ENCODE measurements around the gene RAC2. TPM values are rescaled to one million over a fixed set of nuclear protein-coding genes. Genes with fewer than 3 reads are reported as not detected.
A peak's percentile ranks its signal among the peaks of the same experiment; 100 is the strongest.

Gene RAC2
- total RNA-seq, 1 experiment from 2014 or later: 50.5 TPM

GRCh38 chr22:37283393-37283937 lies 39.4 kb upstream of the RAC2 start:
- H3K79me2 ChIP-seq (ENCODE audit: low read length): no peaks in the 10 kb centered on the region
- H3K4me2 ChIP-seq (ENCODE audit: low read length): no peak overlapping the region
- no peak overlapping the region for H3K9ac ChIP-seq (ENCODE audit: low read length)
- H3K4me1 ChIP-seq (ENCODE audit: insufficient read depth, low read length): peaks cover 16% of the 10 kb centered on the region
- CTCF ChIA-PET: no interaction called here
- no peaks in the 10 kb centered on the region for H3F3A ChIP-seq (ENCODE audit: low read length, unreplicated experiment)
- POLR2A ChIA-PET (ENCODE audit: unreplicated experiment): no interaction called here
- H3K9me2 ChIP-seq (replicated peaks; ENCODE audit: low read length): no peaks in the 10 kb centered on the region
- TF ChIP-seq EZH2phosphoT487 (IDR thresholded peaks at IDR 0.05; ENCODE audit: borderline replicate concordance, low read length) (no peak), CTCF (conservative IDR thresholded peaks at IDR 0.05; ENCODE audit: low read depth, low read length) (no peak)
- H4K20me1 ChIP-seq (ENCODE audit: low read length): no peaks in the 10 kb centered on the region
- no peak overlapping the region for H2AFZ ChIP-seq (ENCODE audit: low read length)
- no peaks in the 10 kb centered on the region for H3K27me3 ChIP-seq (ENCODE audit: low read length)
- H3K4me3 ChIP-seq (ENCODE audit: low read length): no peak overlapping the region
- intact Hi-C loops (cut with micrococcal nuclease): no loop called here
- no TSS peak for BruUV-seq (replicated peaks)
- DNase-seq (no peak), ATAC-seq (no peak)
- no peaks in the 10 kb centered on the region for H3K36me3 ChIP-seq (ENCODE audit: low read depth, low read length)
- H3K9me3 ChIP-seq (ENCODE audit: low read length): no peaks in the 10 kb centered on the region
- H3K27ac ChIP-seq (ENCODE audit: low read length): no peak overlapping the region

GRCh38 chr22:37282385-37282677 lies 38.3 kb upstream of the RAC2 start, which contains the start of gene CYTH4:
CYTH4 (plus strand) TSS chr22:37282508; CDS start chr22:37282570, 62 bp downstream.
- ATAC-seq (peak; percentile 98), DNase-seq (peak; percentile 58)
- Histone ChIP-seq H3F3A (ENCODE audit: low read length, unreplicated experiment) (no peaks in the 10 kb centered on the region), H3K4me3 (ENCODE audit: low read length) (peak within 1 kb of the TSS; percentile 47), H3K36me3 (ENCODE audit: low read depth, low read length) (no peaks in the 10 kb centered on the region), H3K4me2 (ENCODE audit: low read length) (peak within 1 kb of the TSS; percentile 72), H3K27me3 (ENCODE audit: low read length) (no peaks in the 10 kb centered on the region), H3K4me1 (ENCODE audit: insufficient read depth, low read length) (peaks cover 11% of the 10 kb centered on the region), H2AFZ (ENCODE audit: low read length) (peak within 1 kb of the TSS; percentile 60), H3K79me2 (ENCODE audit: low read length) (no peaks in the 10 kb centered on the region), H3K9ac (ENCODE audit: low read length) (no peak within 1 kb of the TSS), H3K9me3 (ENCODE audit: low read length) (no peaks in the 10 kb centered on the region), H3K9me2 (replicated peaks; ENCODE audit: low read length) (no peaks in the 10 kb centered on the region), H3K27ac (ENCODE audit: low read length) (no peak within 1 kb of the TSS), H4K20me1 (ENCODE audit: low read length) (no peaks in the 10 kb centered on the region)
- CTCF ChIA-PET: no interaction called here
- POLR2A ChIA-PET (ENCODE audit: unreplicated experiment): no interaction called here
- BruUV-seq (replicated peaks): no TSS peak
- no peak for TF ChIP-seq CTCF (conservative IDR thresholded peaks at IDR 0.05; ENCODE audit: low read depth, low read length)
- no peak for TF ChIP-seq EZH2phosphoT487 (IDR thresholded peaks at IDR 0.05; ENCODE audit: borderline replicate concordance, low read length)
- no peak for TF ChIP-seq EZH2 (IDR thresholded peaks at IDR 0.05; ENCODE audit: low read length, unreplicated experiment)
- intact Hi-C loops (cut with micrococcal nuclease): no loop called here

- intact Hi-C loops (cut with micrococcal nuclease): no loop called here
- H4K20me1 ChIP-seq (ENCODE audit: low read length): no peaks in the 10 kb centered on the region
- H3K9ac ChIP-seq (ENCODE audit: low read length): no peak overlapping the region
- H2AFZ ChIP-seq (ENCODE audit: low read length): peak overlapping the region; percentile 60
- peak overlapping the region; percentile 47; the same call in 1 of the 2 replicates for H3K4me3 ChIP-seq (ENCODE audit: low read length)
- peaks cover 10% of the 10 kb centered on the region for H3K4me1 ChIP-seq (ENCODE audit: insufficient read depth, low read length)
- H3K79me2 ChIP-seq (ENCODE audit: low read length): no peaks in the 10 kb centered on the region
- no peaks in the 10 kb centered on the region for H3F3A ChIP-seq (ENCODE audit: low read length, unreplicated experiment)
- ATAC-seq (no peak), DNase-seq (no peak)
- H3K36me3 ChIP-seq (ENCODE audit: low read depth, low read length): no peaks in the 10 kb centered on the region
- ChIA-PET CTCF (no interaction called here), POLR2A (ENCODE audit: unreplicated experiment) (no interaction called here)
- TF ChIP-seq EZH2 (IDR thresholded peaks at IDR 0.05; ENCODE audit: low read length, unreplicated experiment) (no peak), CTCF (conservative IDR thresholded peaks at IDR 0.05; ENCODE audit: low read depth, low read length) (no peak), EZH2phosphoT487 (IDR thresholded peaks at IDR 0.05; ENCODE audit: borderline replicate concordance, low read length) (no peak)
- BruUV-seq (replicated peaks): no TSS peak
- H3K9me2 ChIP-seq (replicated peaks; ENCODE audit: low read length): no peaks in the 10 kb centered on the region
- H3K27ac ChIP-seq (ENCODE audit: low read length): no peak overlapping the region
- H3K9me3 ChIP-seq (ENCODE audit: low read length): no peaks in the 10 kb centered on the region
- H3K27me3 ChIP-seq (ENCODE audit: low read length): no peaks in the 10 kb centered on the region
- H3K4me2 ChIP-seq (ENCODE audit: low read length): peak overlapping the region; percentile 72
These were observed 37.7 kb upstream of the RAC2 start for GRCh38 chr22:37281646-37282384.
